DMS 273 (cell line): ENCODE data around the gene PRSS12.
"Not testable (repeated sequence)": the region's sequence is repeated elsewhere in the genome, so short reads cannot be mapped to it uniquely, and the experiment has no call there.

ENCODE experiments used
- DNase-seq: peaks from one replicate; lab custom pipeline; 2025; ENCODE audit not compliant: unreplicated experiment; lab: John Stamatoyannopoulos, UW

PRSS12 gene

DNA sequence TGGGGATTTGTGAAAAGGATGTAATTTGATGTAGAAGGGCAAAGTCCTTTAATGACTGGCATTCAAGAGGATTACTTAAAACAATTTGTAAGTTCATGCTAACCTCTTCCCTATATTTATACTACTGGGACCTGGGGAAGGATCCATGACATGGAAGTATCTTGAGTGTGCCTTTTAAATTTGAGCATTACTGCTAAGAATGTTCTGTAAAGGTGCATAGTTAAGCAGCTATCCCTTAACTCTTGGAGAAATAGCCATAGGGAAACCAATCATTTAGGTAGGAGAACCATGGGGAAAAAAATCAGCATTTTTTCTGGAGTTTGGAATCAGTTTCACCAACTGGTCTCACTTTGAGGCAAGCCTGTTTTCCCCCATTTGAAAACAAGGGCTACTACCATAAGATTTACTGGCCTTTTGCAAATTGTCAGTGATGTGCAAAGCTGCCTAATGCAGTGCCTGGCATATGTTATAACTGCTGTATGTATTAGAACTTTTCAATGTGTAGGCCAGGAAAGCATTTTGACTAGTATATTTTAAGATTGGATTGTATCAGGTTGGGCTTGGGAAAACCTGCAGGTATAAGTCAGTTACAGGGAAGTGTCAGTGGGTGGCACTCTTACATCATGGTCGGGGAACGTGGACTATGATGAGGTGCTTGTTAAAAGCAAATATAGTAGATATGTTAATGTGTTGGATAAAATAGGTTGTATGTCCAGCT, 72.1 kb downstream of the PRSS12 start:
- peak; percentile 81 for DNase-seq

DNA sequence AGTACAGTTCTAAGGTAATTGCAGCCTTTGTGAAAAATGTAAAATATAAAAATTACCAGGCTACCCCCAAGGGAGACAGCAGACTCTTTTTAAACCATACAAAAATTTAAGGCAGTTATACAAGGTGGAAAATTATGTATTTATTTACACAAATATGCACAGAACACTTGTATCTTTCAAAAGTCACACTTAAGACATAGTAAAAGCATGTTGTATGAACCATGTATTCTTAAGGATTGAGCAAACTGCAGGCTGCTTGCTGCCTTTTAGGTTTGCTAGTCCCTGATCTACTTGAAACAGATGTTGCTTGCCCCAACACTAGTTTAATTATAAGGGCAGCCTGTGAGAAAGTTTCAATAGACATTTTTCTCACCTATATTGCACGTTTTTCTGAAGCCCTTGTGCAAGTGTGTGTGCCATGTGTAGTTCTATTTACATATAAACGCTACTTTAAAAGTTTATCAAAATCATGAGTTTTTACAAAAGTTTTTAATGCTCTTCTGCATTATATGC, 72.8 kb downstream of the PRSS12 start:
- peak; percentile 30 for DNase-seq

DNA sequence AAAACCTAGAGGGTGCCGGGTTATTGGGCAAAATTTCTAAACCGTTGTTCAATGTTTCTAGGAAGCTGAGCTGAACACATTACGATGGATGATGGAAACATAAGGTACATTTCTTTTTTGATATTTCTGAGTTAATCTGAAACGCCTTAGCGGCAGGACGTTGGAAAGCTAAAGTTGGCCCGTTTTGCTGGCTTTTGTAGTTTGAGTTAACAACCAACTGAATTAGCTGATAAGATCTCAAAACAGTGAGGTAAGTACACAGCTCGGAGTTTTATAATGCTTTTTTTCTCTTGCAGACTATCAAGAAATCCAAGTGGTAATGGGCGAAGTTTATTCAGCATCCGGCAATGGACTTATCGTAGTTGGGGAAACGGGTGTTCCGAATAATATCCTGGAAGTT, 73.5 kb downstream of the PRSS12 start:
- peak; percentile 12 for DNase-seq

DNA sequence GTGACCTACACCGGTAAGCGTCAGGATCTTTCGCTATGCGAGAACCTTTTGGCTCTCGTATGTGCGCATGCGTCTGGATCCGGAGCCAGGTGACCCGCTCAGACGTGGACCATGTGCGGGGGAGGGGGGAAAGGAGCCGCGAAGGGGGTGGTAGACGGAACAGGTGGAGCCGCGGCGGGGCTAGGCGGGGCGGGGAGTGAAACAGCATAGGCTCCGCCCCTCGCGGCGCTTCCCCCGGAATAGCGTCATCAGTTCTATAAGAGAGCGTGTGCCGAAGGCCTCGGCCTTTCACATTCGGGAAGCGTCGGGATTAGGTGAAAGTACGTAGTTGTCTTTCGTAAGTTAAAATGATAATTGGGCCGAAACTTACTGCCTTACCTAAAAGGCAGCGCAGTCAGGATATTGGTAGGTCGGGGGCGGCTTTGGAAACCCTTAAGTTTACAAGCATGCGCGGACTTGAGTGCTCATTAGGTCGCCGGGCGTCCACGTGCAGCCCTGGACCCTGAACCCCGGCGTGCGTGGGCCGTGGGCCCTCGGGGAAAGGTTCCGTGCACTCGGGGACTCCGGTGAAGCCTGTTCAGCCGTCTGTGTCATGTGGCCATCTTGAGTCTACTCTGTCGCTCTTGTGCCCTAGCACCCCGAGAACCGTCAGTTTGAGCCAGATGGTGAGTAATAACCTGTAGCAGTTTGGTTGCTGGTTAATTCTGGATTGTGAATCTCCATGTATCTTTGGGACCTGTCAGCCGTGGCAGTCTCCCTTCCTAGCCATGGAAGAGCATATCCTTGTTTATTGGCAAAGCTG, 74.1 kb downstream of the PRSS12 start:
- DNase-seq: peak; percentile 97

DNA sequence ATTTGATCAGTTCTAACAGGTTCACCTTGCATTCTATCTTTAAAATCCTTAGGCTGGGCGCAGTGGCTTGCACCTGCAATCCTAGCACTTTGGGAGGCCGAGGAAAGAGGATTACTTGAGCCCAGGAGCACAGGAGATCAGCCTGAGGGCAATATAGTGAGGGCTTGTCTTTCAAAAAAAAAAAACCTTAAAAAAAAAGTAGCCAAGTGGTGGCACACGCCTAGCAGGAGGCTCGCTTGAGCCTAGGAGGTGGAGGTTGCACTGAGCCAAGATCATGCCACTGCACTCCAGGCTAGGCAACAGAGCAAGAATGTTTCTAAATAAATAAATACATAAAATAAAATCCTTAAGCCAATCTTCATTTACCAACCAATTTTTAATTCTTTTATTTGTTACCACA, 75.6 kb downstream of the PRSS12 start:
- DNase-seq: peak; percentile 1

DNA sequence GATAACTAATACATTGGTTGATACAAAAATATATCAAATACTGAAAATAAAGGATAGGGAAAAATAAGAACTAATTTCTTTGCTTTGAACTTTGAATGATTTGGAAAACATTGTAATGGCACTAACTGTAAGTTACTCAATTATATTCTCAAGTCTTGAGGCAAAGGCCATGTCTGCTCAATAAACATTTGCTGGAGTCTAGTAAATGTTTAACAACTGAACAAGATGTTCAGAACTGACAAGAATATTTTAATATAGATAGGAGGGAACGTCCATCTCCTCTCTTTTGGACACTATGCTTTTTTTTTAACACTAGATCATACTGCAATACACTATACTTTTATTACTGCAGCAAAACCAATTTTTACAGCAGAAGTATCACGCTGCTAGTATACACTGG, 76.2 kb downstream of the PRSS12 start:
- no peak for DNase-seq

DNA sequence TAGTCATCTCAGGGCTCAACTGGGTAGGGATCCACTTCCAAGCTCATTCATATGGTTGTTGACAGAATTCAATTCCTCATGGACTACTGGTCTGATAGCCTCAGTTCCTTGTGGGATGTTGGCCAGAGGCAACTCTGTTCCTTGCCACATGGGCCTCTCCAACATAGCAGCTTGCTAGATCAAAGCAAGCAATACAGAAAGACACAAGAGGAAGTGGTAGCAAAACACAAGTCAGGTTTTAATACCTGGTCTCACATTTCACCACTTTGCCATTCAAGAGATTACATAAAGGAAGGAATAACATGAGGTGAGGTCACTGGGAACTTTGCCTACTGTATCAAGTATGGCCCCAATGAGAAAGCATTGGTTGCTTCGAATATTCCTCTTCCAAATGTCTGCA, 79.2 kb downstream of the PRSS12 start:
- no peak for DNase-seq

DNA sequence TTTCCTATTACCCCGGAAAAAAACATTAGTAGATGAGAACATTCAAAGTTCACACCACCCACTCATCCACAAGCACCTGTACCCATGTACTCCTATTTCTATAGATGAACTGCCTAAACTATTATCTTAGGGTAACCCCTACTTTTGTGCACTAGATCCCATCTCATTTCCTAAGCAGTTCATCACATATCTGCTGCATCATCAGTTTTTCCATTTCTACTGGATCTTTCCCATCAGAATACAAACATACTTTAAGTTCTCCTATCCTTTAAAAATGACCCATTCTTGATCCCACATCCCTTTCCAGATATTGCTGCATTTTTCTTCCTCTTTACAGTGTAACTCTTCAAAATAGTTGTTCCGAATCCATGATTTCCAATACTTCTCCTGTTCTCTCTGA, 81.0 kb downstream of the PRSS12 start:
- DNase-seq: no peak

DNA sequence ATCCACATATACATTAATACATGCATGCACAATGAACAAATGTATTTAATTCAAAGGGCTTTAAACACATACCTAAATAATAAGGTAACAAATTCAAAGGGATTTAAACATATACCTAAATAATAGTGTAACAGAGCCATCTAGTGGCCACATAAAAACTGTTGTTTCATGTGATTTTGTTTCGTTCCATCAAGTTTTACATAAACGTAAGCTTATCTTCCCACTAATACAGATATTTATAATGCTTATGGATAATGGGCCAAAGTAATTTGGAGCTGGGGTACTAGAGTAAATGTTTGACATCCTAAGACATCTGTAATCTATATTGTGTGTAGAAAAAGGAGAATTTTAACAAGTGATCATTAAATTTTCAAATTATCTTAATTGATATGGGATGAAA, 82.3 kb downstream of the PRSS12 start:
- peak; percentile 69 for DNase-seq

DNA sequence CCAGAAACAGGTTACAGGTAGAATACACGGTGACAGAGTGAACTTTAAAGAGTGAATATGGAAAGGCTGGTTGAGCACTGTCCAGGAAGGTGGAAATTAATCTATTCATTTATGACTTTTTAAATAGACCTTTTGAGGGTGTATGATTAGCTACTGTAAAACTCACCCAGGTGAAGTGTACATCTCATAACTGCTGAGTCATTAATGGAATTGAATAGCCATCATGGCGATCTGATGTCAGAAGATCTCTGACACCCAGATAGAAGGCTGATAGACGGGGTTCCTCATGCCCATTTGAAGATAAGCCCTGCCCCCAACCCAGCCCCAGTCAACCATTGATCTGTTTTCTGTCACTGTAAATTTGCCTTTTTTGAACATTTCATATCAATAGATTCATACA, 84.0 kb downstream of the PRSS12 start:
- no peak for DNase-seq

DNA sequence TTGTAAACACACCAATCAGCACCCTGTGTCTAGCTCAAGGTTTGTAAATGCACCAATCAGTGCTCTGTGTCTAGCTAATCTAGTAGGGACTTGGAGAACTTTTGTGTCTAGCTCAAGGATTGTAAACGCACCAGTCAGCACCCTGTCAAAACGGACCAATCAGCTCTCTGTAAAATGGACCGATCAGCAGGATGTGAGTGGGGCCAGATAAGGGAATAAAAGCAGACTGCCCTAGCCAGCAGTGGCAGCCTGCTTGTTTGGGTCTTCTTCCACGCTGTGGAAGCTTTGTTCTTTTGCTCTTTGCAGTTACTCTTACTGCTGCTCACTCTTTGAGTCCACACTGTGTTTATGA, 86.7 kb downstream of the PRSS12 start:
- not testable (repeated sequence) for DNase-seq

DNA sequence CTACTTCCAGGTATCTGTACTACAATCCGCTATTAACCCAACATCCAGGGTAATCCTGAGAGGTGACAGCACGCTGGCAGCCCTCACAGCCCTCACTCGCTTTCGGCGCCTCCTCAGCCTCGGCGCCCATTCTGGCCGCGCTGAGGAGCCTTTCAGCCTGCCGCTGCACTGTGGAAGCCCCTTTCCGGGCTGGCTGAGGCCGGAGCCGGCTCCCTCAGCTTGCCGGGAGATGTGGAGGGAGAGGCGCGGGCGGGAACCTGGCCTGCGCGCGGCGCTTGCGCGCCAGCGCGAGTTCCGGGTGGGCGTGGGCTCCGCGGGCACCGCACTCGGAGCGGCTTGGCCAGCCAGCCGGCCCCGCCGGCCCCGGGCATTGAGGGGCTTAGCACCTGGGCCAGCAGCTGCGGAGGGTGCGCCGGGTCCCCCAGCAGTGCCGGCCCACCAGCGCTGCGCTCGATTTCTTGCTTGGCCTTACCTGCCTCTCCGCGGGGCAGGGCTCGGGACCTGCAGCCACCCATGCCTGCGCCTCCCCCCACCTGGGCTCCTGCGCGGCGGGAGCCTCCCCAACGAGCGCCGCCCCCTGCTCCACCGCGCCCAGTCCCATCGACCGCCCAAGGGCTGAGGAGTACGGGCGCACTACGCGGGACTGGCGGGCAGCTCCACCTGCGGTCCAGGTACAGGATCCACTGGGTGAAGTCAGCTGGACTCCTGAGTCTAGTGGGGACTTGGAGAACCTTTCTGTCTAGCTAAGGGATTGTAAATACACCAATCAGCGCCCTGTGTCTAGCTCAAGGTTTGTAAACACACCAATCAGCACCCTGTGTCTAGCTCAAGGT, 87.3 kb downstream of the PRSS12 start:
- peak; percentile 72 for DNase-seq

DNA sequence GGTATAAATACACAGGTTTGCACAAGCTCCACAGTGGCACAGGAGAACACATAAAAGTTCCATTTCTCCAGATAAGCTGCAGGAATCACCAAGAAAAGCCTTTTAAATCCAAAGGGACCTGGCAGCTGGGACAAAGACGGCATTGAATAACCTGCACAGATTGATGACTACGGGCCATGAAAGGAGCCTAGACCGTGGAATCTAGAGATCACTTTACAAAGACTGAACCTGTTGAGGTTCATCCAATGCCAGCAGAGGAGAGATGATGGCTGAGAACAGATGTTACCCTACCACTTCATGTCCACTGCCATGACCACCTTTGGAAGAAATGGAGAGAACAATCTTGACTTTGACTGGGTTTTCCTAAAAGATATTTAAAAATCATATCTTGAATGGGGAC, 88.7 kb downstream of the PRSS12 start:
- no peak for DNase-seq

DNA sequence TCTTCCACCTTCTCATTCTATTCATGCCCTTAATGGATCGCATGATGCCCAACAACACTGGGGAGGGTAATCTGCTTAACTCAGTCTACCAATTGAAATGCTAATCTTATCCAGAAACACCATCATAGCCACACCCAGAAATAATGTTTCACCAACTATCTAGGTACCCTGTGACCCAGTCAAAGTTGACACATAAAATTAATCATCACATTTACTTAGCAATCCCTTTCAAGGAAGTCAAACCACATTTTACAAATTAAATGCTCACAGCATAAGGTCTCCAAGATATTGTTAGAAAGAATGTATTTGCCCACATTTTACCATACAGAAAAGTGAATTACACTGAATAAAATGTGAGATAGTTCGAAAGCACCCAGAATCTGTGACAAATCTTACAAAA, 92.5 kb downstream of the PRSS12 start:
- no peak for DNase-seq

DNA sequence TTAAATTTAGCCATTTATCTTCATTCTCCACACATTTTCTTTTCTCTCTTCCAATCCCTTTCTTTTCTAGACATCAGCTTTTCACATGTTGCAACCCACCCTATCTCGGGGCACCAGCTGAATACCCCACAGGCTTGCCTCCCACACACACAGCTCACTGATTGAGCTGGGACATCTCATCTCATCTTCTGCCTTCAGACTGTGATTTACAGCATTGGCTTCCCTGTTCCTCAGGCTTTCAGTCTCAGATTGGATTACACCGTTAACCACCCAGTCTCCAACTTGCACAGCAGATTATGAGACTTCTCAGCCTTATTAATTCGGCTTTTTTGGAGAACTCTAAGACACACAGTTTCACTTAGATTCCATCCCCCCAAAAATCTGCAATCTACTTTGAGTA, 93.7 kb downstream of the PRSS12 start:
- DNase-seq: no peak

DNA sequence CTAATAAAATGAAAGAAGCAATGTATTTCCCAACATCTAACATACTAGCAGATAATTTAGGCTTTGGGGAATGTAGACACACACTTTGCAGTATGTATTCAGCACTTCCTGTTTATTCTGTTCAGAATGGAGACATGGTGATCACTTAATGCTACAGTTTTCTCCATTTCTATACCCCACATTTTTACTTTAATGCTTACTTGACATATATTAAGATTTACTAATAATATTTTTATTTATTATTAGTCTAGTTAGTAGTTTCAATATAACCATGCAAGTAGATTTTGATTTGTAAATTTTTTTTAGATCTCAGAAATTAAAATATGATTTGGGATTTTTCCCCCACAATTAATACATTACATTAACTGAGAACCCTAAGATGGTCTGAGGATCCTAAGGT, 98.4 kb downstream of the PRSS12 start:
- DNase-seq: no peak

DNA sequence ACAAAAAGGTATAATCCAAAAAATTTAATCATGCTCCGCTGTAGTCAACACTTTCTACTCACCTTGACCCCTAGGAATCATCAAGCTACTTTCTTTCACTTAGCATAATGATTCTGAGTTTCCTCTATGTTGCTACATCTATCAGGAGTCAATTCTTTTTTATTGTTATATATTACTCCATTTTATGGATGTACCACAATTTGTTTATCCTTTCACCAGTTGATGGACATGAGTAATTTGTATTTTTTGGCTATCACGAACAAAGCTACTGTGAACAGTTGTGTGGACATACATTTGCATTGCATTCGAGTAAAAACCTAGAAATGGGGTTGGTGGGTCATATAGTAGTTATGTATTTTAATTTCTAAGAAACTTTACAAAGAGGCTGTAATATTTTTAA, 102.9 kb downstream of the PRSS12 start:
- DNase-seq: no peak

DNA sequence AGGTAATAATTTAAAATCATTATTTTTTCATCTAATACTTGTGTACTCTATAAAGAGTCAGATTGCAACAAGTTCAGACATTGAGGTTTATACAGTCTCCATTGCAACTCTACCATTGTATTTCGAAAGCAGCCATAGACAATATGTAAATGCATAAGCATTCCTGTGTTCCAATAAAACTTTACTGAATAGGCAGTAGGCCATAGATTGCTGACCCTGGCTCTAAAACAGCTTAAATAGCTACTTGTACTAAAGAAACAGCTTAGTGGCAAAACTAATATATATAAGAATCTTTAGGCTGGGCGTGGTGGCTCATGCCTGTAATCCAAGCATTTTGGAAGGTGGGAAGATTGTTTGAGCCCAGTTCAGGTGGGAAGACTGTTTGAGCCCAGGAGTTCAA, 115.3 kb downstream of the PRSS12 start:
- DNase-seq: no peak

DNA sequence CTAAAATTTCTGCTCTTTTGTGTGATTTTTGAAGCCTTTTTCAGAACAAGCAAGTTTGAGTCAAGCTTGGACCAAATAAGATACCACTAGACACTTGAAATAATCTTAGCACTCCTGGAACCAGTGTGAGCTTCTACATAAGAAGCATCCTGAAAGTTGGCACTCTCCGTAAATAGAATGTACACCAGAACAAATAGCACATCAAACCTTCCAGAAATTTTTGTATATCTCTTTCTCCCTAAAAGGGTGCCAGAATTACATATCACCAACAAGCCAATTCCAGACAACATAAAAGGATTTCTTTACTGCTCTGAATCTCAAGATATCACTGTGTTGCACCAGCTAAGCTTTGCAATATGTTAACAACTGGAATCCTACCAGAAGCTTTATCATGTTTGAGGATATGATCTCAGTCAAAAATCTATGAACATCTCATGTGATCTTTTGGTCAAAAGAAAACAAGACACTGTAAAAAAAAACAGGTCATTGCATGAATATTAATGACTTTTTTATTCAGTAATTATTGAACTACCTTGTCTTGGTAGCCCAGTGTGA, 117.2 kb downstream of the PRSS12 start:
- no peak for DNase-seq
